Natural killer cell treated with Interleukin-12 subunit alpha and Interleukin-12 subunit beta and Interleukin-15 and Interleukin-18, amount 100 ng/mL, for 72 hours (primary cell): Measurements from ENCODE around the gene CEBPA. TPM values are rescaled to one million over a fixed set of nuclear protein-coding genes. Genes with fewer than 3 reads are reported as not detected.
"Not testable (repeated sequence)": the region's sequence is repeated elsewhere in the genome, so short reads cannot be mapped to it uniquely, and the experiment has no call there.

Experiments used
- ATAC-seq, 2 donors: fragments of 150-1000 bp; cut with Tn5 transposase in 1 of 2; sonication (Bioruptor Pico), chemical (Tn5 transposase) in 1 of 2; 2 replicates each; pipeline ENCODE4 v1.10.0; 2021
- DNase-seq: peaks from one replicate; pipeline ENCODE4 v3.0.0; 2022; ENCODE audit warnings: low spot score
- H3K27ac Mint-ChIP-seq, 2 donors: 1 replicate in 1 of 2; 2 replicates in 1 of 2; pipeline ENCODE4 v1.8.0; 2022; ENCODE audit warnings: mixed read lengths in 2 of 2, mild to moderate bottlenecking in 1 of 2, moderate library complexity in 1 of 2
- H3K27me3 Mint-ChIP-seq, 2 donors: 1 replicate in 1 of 2; 2 replicates in 1 of 2; pipeline ENCODE4 v1.8.0; 2022; ENCODE audit warnings: mixed read lengths in 2 of 2
- H3K36me3 Mint-ChIP-seq: one replicate; pipeline ENCODE4 v1.8.0; 2022; ENCODE audit warnings: mixed read lengths
- H3K4me1 Mint-ChIP-seq, 2 donors: 1 replicate in 1 of 2; 2 replicates in 1 of 2; pipeline ENCODE4 v1.8.0; 2022; ENCODE audit warnings: low read depth in 2 of 2, mixed read lengths in 2 of 2, mild to moderate bottlenecking in 1 of 2
- H3K4me3 Mint-ChIP-seq: one replicate; pipeline ENCODE4 v1.8.0; 2022; ENCODE audit warnings: mixed read lengths
- H3K9me3 Mint-ChIP-seq: 2 replicates; pipeline ENCODE4 v1.8.0; 2022; ENCODE audit warnings: mixed read lengths
- total RNA-seq, 2 donors: library from RNA; stranded (reverse); gene quantifications; one replicate each; pipeline ENCODE4 v1.2.3, GENCODE V29; 2022

CEBPA gene
- total RNA-seq, 2 donors from 2014 or later = 1.3 to 1.9 TPM

- DNase-seq (no peak), ATAC-seq (no peak)
- no peak overlapping the region for H3K27ac Mint-ChIP-seq
- no peaks in the 10 kb centered on the region for H3K36me3 Mint-ChIP-seq
- H3K9me3 Mint-ChIP-seq = no peaks in the 10 kb centered on the region
- peaks cover 13 to 14% of the 10 kb centered on the region in 2 donors for H3K27me3 Mint-ChIP-seq
- H3K4me3 Mint-ChIP-seq = no peak overlapping the region
- H3K4me1 Mint-ChIP-seq = no peaks in the 10 kb centered on the region
These were observed 14.4 kb upstream of the CEBPA start for GRCh38 chr19:33316541-33317264.

GRCh38 chr19:33312808-33313207, 10.5 kb upstream of the CEBPA start:
- not testable (repeated sequence) for H3K27ac Mint-ChIP-seq, H3K4me3 Mint-ChIP-seq, H3K36me3 Mint-ChIP-seq, ATAC-seq, H3K4me1 Mint-ChIP-seq, H3K27me3 Mint-ChIP-seq, H3K9me3 Mint-ChIP-seq, DNase-seq

GRCh38 chr19:33312065-33312464, 9.7 kb upstream of the CEBPA start:
- peaks cover 0 to 7% of the 10 kb centered on the region in 2 donors for H3K27me3 Mint-ChIP-seq
- ATAC-seq (no peak), DNase-seq (no peak)
- H3K36me3 Mint-ChIP-seq = no peaks in the 10 kb centered on the region
- no peaks in the 10 kb centered on the region for H3K9me3 Mint-ChIP-seq
- no peak overlapping the region for H3K4me3 Mint-ChIP-seq
- H3K4me1 Mint-ChIP-seq = no peaks in the 10 kb centered on the region
- no peak overlapping the region for H3K27ac Mint-ChIP-seq

GRCh38 chr19:33311326-33311682, 9.0 kb upstream of the CEBPA start:
- Mint-ChIP-seq H3K9me3 (no peaks in the 10 kb centered on the region), H3K4me3 (no peak overlapping the region), H3K27ac (no peak overlapping the region), H3K36me3 (no peaks in the 10 kb centered on the region), H3K4me1 (no peaks in the 10 kb centered on the region), H3K27me3 (no peaks in the 10 kb centered on the region)
- DNase-seq = no peak
- ATAC-seq = peak in 1 of 2 donors; percentile 46

GRCh38 chr19:33310606-33311325, 8.4 kb upstream of the CEBPA start:
- Mint-ChIP-seq H3K36me3 (no peaks in the 10 kb centered on the region), H3K9me3 (no peaks in the 10 kb centered on the region), H3K27me3 (no peaks in the 10 kb centered on the region), H3K4me1 (no peaks in the 10 kb centered on the region), H3K27ac (no peak overlapping the region), H3K4me3 (no peak overlapping the region)
- no peak for DNase-seq
- ATAC-seq = no peak

- Mint-ChIP-seq H3K4me3 (no peak overlapping the region), H3K4me1 (no peaks in the 10 kb centered on the region), H3K9me3 (no peaks in the 10 kb centered on the region), H3K27ac (no peak overlapping the region), H3K27me3 (no peaks in the 10 kb centered on the region), H3K36me3 (no peaks in the 10 kb centered on the region)
- DNase-seq = no peak
- no peak for ATAC-seq
These were observed 7.5 kb upstream of the CEBPA start for GRCh38 chr19:33309826-33310225.

GRCh38 chr19:33306853-33307792, 4.8 kb upstream of the CEBPA start:
- Mint-ChIP-seq H3K36me3 (no peaks in the 10 kb centered on the region), H3K9me3 (no peaks in the 10 kb centered on the region), H3K27me3 (peaks cover 0 to 3% of the 10 kb centered on the region in 2 donors), H3K4me3 (no peak overlapping the region), H3K27ac (no peak overlapping the region), H3K4me1 (no peaks in the 10 kb centered on the region)
- ATAC-seq = no peak
- no peak for DNase-seq

- no peak for ATAC-seq
- Mint-ChIP-seq H3K36me3 (no peaks in the 10 kb centered on the region), H3K4me3 (no peak overlapping the region), H3K27me3 (peaks cover 0 to 3% of the 10 kb centered on the region in 2 donors), H3K9me3 (no peaks in the 10 kb centered on the region), H3K4me1 (no peaks in the 10 kb centered on the region), H3K27ac (peak overlapping the region in 1 of 2 donors; percentile 3)
- DNase-seq = no peak
These were observed 3.9 kb upstream of the CEBPA start for GRCh38 chr19:33306191-33306590.

GRCh38 chr19:33304760-33305647, 2.7 kb upstream of the CEBPA start:
- Mint-ChIP-seq H3K4me1 (no peaks in the 10 kb centered on the region), H3K9me3 (no peaks in the 10 kb centered on the region), H3K4me3 (no peak overlapping the region), H3K27me3 (peaks cover 0 to 3% of the 10 kb centered on the region in 2 donors), H3K36me3 (no peaks in the 10 kb centered on the region), H3K27ac (no peak overlapping the region)
- DNase-seq (no peak), ATAC-seq (no peak)

- DNase-seq = no peak
- Mint-ChIP-seq H3K4me1 (no peaks in the 10 kb centered on the region), H3K4me3 (no peak overlapping the region), H3K27ac (no peak overlapping the region), H3K9me3 (no peaks in the 10 kb centered on the region), H3K27me3 (peaks cover 0 to 3% of the 10 kb centered on the region in 2 donors), H3K36me3 (no peaks in the 10 kb centered on the region)
- ATAC-seq = no peak
These were observed 2.0 kb upstream of the CEBPA start for GRCh38 chr19:33304371-33304759.

- H3K27me3 Mint-ChIP-seq = peaks cover 0 to 3% of the 10 kb centered on the region in 2 donors
- H3K36me3 Mint-ChIP-seq = no peaks in the 10 kb centered on the region
- no peaks in the 10 kb centered on the region for H3K9me3 Mint-ChIP-seq
- H3K4me1 Mint-ChIP-seq = no peaks in the 10 kb centered on the region
- H3K27ac Mint-ChIP-seq = no peak overlapping the region
- DNase-seq (no peak), ATAC-seq (no peak)
- peak overlapping the region; percentile 50 for H3K4me3 Mint-ChIP-seq
These were observed 1.5 kb upstream of the CEBPA start for GRCh38 chr19:33303791-33304345.

GRCh38 chr19:33302974-33303790, 848 bp upstream of the CEBPA start:
- Mint-ChIP-seq H3K27me3 (peaks cover 0 to 3% of the 10 kb centered on the region in 2 donors), H3K4me1 (no peaks in the 10 kb centered on the region)

More at GRCh38 chr19:33302974-33303790, 848 bp upstream of the CEBPA start:
- DNase-seq = no peak
- Mint-ChIP-seq H3K27ac (no peak overlapping the region), H3K4me3 (peak overlapping the region; percentile 72), H3K36me3 (no peaks in the 10 kb centered on the region), H3K9me3 (no peaks in the 10 kb centered on the region)
- ATAC-seq = peak; percentile 35 to 45
